Cardiac fibroblast (primary cell): Measurements from ENCODE around the gene RPP21.

Experiments used
- DNase-seq, 2 donors: peaks; one replicate each; pipeline versions ENCODE4 v3.0.0 to v3.0.0-alpha.2; 2010; ENCODE audit warnings: low read depth in 2 of 2
- H3K4me3 ChIP-seq, 2 donors: replicated peaks in 1 of 2; 1 replicate in 1 of 2; 2 replicates in 1 of 2; pipeline ENCODE4 v1.5.1; 2011; ENCODE audit warnings: low read depth in 2 of 2, low read length in 2 of 2, mild to moderate bottlenecking in 2 of 2, moderate library complexity in 1 of 2
- CTCF ChIP-seq: IDR thresholded peaks from one replicate; pipeline ENCODE4 v1.5.1; 2011; ENCODE audit warnings: low read depth, mild to moderate bottlenecking, low read length, inconsistent platforms

The RPP21 gene

GRCh38 chr6:30312676-30313321 is 32.2 kb upstream of the RPP21 start:
- no peak overlapping the region for H3K4me3 ChIP-seq
- no peak for TF ChIP-seq CTCF

GRCh38 chr6:30315156-30315555 is 29.8 kb upstream of the RPP21 start:
- TF ChIP-seq CTCF: no peak
- DNase-seq: no peak
- H3K4me3 ChIP-seq: no peak overlapping the region

More at GRCh38 chr6:30312676-30313321, 32.2 kb upstream of the RPP21 start:
- DNase-seq: no peak

GRCh38 chr6:30317913-30318589 is 26.9 kb upstream of the RPP21 start:
- no peak overlapping the region for H3K4me3 ChIP-seq
- no peak for TF ChIP-seq CTCF
- no peak for DNase-seq

- TF ChIP-seq CTCF: no peak
- DNase-seq: peak in 1 of 2 donors; percentile 18
- no peak overlapping the region for H3K4me3 ChIP-seq
Observed at GRCh38 chr6:30319146-30319835, 25.7 kb upstream of the RPP21 start.

GRCh38 chr6:30321692-30322388 is 23.1 kb upstream of the RPP21 start:
- no peak for TF ChIP-seq CTCF
- DNase-seq: peak in 1 of 2 donors; percentile 16
- H3K4me3 ChIP-seq: no peak overlapping the region
